ENCODE results near the gene GALNT7.
"Not testable (repeated sequence)": the region's sequence is repeated elsewhere in the genome, so short reads cannot be mapped to it uniquely, and the experiment has no call there.

GALNT7 gene

GRCh38 chr4:173176010-173176409 lies 7.4 kb downstream of the GALNT7 start:
- TF ChIP-seq POLR2A (IDR thresholded peaks at IDR 0.05; ENCODE audit: extremely low read depth, insufficient read length) (no peak), MAX (IDR thresholded peaks at IDR 0.05; ENCODE audit: low read depth, low read length) (no peak), MYC (IDR thresholded peaks at IDR 0.05; ENCODE audit: low read depth, low read length) (no peak), CTCF (IDR thresholded peaks at IDR 0.05; ENCODE audit: low read depth, low read length) (no peak)
- H3K4me3 ChIP-seq (ENCODE audit: low read depth, low read length) = no peak overlapping the region
- DNase-seq (ENCODE audit: low read depth) = no peak

DNA sequence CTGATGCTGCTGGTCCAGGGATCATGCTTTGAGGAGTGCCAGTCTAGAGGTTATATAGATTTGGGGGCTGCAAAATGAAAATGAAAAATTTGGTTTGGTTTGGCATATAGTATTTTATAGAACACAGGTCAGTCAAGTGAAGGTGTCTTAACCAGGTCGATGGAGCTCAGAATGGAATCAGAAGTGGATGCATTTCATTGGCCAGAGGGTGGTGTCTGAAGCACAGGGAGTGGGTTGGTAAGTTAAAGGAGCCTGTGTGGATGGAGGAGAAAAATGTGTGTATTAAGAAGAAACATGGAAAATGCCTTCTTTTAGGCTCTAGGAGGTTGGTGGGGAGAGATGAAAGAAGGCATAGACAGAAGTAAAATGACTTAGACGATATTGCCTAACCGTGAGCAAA lies 8.6 kb downstream of the GALNT7 start:
- DNase-seq (ENCODE audit: low read depth) = no peak
- TF ChIP-seq MYC (IDR thresholded peaks at IDR 0.05; ENCODE audit: low read depth, low read length) (no peak), POLR2A (IDR thresholded peaks at IDR 0.05; ENCODE audit: extremely low read depth, insufficient read length) (no peak), CTCF (IDR thresholded peaks at IDR 0.05; ENCODE audit: low read depth, low read length) (no peak), MAX (IDR thresholded peaks at IDR 0.05; ENCODE audit: low read depth, low read length) (no peak)
- H3K4me3 ChIP-seq (ENCODE audit: low read depth, low read length) = no peak overlapping the region

DNA sequence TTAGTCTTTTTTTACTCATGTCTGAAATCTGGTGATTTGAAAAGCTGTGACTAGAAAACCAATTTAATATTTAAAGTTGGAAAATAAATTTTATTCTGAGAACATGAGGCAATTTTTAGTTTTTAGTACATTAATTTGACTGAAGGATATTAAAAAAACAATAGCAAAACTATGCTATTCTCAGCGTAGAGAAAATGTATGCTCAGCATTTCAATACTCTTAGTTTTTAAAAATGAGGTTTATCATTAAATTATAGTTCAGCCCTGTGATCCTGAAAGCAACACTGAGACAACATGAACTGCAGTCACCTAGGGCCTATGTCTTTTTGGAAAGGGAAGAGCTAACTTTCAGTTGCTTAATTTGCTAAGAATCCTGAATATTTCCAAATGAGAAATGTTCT lies 9.5 kb downstream of the GALNT7 start:
- H3K4me3 ChIP-seq (ENCODE audit: low read depth, low read length) = no peak overlapping the region

GRCh38 chr4:173181848-173182247 lies 13.2 kb downstream of the GALNT7 start:
- TF ChIP-seq MAX (IDR thresholded peaks at IDR 0.05; ENCODE audit: low read depth, low read length) = no peak
- no peak for TF ChIP-seq POLR2A (IDR thresholded peaks at IDR 0.05; ENCODE audit: extremely low read depth, insufficient read length)
- no peak for TF ChIP-seq CTCF (IDR thresholded peaks at IDR 0.05; ENCODE audit: low read depth, low read length)
- no peak for TF ChIP-seq MYC (IDR thresholded peaks at IDR 0.05; ENCODE audit: low read depth, low read length)
- no peak overlapping the region for H3K4me3 ChIP-seq (ENCODE audit: low read depth, low read length)
- DNase-seq (ENCODE audit: low read depth) = no peak

More for the DNA sequence above, 9.5 kb downstream of the GALNT7 start:
- no peak for TF ChIP-seq CTCF (IDR thresholded peaks at IDR 0.05; ENCODE audit: low read depth, low read length)
- DNase-seq (ENCODE audit: low read depth) = no peak

- DNase-seq (ENCODE audit: low read depth) = no peak
- no peak overlapping the region for H3K4me3 ChIP-seq (ENCODE audit: low read depth, low read length)
Measured at GRCh38 chr4:173182403-173182802, 13.8 kb downstream of the GALNT7 start.

GRCh38 chr4:173183659-173184247 lies 15.1 kb downstream of the GALNT7 start:
- H3K4me3 ChIP-seq (ENCODE audit: low read depth, low read length); DNase-seq (ENCODE audit: low read depth): not testable (repeated sequence)

More at GRCh38 chr4:173182403-173182802, 13.8 kb downstream of the GALNT7 start:
- no peak for TF ChIP-seq MYC (IDR thresholded peaks at IDR 0.05; ENCODE audit: low read depth, low read length)
- TF ChIP-seq CTCF (IDR thresholded peaks at IDR 0.05; ENCODE audit: low read depth, low read length) = no peak
- no peak for TF ChIP-seq MAX (IDR thresholded peaks at IDR 0.05; ENCODE audit: low read depth, low read length)
- no peak for TF ChIP-seq POLR2A (IDR thresholded peaks at IDR 0.05; ENCODE audit: extremely low read depth, insufficient read length)
